Renal cortical epithelial cell (primary cell): ENCODE data around the gene TRAF2. TPM values are rescaled to one million over a fixed set of nuclear protein-coding genes. Genes with fewer than 3 reads are reported as not detected.
"Not testable (repeated sequence)": the region's sequence is repeated elsewhere in the genome, so short reads cannot be mapped to it uniquely, and the experiment has no call there.

Experiments used
- DNase-seq: peaks from one replicate; pipeline ENCODE4 v3.0.0-alpha.2; 2011; ENCODE audit warnings: low read depth
- total RNA-seq: library from RNA; depleted of rRNA; stranded (reverse); fragments of >200 nt; gene quantifications from 2 replicates; pipeline ENCODE4 v1.2.3, GENCODE V29; 2014

The TRAF2 gene, protein sequence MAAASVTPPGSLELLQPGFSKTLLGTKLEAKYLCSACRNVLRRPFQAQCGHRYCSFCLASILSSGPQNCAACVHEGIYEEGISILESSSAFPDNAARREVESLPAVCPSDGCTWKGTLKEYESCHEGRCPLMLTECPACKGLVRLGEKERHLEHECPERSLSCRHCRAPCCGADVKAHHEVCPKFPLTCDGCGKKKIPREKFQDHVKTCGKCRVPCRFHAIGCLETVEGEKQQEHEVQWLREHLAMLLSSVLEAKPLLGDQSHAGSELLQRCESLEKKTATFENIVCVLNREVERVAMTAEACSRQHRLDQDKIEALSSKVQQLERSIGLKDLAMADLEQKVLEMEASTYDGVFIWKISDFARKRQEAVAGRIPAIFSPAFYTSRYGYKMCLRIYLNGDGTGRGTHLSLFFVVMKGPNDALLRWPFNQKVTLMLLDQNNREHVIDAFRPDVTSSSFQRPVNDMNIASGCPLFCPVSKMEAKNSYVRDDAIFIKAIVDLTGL
- 16.3 and 21.9 TPM in 2 replicates for total RNA-seq

DNA sequence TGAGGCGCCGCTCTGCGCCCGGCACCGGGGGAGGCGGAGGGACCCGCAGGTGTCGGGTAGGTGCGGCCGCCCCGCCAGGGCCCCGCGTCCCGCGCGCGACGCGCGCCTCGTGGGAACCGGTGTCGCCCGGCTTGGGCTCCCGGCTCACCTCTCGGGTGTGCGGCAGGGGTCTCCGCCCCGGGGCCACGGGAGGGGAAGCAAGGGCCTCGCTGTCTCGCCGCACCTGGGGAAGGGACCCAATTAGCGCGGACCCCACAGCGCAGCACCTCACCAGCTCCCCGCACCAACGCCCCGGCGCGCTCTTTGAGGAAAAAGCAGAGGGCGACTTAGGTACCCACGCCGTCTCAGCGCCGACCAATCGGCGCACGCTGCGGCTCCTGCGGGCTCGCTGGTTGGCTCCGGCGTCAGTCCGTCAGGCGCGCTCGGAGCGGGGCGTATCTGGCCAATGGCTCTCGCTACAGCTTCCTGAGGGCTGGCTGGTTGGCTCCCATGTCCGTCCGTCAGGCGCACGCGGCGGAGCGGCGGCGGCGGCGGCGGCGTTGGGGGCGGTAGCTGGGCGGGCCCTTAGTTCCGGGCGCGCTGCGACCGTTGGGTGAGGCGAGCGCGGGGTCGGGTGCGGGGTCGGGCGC lies at the start of gene TRAF2:
TRAF2 (plus strand) TSS at position 567 of the 629 bp plus-strand sequence. CDS start 12,225 bp downstream, outside the sequence.
- DNase-seq, result peak; percentile 95

DNA sequence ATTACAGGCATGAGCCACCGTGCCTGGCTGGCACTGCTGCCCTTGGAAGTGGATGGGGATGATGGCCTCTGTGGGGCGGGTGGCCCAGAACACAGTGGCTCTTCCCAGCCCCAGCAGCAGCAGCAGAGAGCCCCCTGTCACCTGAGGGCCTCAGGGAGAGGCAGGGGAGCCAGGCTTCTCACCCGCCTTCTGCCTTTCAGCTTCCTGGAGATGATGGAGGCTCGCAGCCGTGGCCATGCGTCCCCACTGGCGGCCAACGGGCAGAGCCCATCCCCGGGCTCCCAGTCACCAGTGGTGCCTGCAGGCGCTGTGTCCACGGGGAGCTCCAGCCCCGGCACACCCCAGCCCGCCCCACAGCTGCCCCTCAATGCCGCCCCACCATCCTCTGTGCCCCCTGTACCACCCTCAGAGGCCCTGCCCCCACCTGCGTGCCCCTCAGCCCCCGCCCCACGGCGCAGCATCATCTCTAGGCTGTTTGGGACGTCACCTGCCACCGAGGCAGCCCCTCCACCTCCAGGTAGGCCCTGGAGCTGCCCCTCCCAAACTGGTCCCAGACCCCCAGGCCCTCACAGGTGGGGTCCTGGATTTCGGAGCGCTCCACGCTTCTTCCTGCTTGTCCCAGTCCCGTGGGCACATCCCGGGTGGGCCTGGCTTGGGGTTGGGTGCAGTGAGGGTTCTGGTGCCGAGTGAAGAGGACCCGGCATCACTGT lies 49.0 kb upstream of the TRAF2 start:
- no peak for DNase-seq

DNA sequence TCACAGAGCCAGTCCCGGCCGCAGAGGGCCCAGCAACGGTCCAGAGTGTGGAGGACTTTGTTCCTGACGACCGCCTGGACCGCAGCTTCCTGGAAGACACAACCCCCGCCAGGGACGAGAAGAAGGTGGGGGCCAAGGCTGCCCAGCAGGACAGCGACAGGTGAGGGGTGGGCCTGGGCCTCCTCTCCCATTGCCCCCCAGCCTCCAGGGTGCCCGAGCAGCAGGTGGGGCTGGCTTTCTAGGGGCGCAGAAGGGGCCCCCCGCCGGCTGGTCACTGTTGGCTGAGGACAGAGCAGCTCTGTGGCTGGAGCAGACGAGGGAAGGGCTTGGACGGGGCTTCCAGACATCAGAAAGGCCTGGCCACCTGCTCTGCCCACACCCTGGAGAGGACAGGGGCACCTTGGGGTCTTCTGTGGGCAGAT lies 48.4 kb upstream of the TRAF2 start:
- not testable (repeated sequence) for DNase-seq

DNA sequence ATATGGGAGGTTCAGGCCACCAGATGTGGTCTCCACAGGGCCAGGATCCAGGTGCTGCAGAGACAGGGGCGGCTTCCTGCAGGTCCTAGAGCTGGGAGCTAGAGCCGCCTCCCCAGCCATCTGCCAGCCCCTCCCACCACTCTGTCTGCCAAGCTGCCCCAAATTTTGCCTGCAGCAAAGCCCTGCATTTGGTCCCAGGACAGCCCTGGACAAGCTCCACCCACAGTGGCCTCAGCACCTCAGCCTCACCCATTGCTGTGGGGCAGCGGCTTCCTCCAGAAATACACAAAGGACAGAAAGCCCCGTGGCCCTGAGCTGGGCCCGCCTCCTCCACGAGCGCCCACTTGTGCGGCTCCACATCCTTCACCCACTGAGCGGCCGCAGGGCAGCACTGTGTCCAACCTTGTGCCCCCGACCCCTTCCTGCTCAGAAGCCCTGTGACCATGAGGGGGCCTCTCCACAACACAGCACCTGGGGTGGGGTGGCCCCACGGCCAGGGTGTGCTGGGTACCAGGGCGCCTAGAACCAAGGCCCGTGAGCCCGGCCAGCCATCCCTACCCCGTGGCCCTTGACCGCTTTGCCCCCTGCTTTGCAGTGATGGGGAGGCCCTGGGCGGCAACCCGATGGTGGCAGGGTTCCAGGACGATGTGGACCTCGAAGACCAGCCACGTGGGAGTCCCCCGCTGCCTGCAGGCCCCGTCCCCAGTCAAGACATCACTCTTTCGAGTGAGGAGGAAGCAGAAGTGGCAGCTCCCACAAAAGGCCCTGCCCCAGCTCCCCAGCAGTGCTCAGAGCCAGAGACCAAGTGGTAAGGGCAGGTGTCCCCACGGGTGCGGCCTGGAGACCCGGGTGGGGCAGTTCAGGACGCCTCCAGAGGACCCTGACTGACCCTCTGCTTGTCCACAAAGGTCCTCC lies 47.7 kb upstream of the TRAF2 start:
- no peak for DNase-seq

DNA sequence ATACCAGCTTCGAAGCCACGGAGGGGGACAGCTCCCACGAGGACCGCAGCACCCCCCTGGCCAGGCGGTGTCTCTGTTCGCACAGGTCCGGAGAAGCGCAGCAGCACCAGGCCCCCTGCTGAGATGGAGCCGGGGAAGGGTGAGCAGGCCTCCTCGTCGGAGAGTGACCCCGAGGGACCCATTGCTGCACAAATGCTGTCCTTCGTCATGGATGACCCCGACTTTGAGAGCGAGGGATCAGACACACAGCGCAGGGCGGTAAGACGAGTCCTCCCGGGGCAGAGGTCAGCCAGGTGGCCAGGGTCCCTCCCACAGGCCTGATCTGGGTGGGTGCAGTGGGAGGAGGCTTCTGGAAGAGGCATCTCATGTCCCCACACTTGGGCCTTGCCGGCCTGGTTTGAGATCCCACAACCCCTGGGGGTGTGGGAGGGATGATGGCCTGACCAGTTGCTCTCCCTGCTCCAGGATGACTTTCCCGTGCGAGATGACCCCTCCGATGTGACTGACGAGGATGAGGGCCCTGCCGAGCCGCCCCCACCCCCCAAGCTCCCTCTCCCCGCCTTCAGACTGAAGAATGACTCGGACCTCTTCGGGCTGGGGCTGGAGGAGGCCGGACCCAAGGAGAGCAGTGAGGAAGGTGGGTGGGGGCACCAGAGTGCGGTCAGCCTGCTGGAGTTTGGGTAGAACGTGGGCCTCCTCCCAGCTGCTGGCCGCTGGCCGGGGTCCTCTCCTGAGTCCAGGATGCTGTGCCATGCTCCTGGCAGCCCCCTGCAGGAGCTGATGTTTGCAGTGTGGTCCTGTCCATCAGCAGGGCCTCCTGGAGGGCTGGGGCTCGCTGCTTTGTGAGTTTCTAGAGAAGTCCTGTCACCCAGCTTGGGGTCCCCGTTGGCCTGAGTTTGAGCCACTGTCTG lies 46.8 kb upstream of the TRAF2 start:
- no peak for DNase-seq

DNA sequence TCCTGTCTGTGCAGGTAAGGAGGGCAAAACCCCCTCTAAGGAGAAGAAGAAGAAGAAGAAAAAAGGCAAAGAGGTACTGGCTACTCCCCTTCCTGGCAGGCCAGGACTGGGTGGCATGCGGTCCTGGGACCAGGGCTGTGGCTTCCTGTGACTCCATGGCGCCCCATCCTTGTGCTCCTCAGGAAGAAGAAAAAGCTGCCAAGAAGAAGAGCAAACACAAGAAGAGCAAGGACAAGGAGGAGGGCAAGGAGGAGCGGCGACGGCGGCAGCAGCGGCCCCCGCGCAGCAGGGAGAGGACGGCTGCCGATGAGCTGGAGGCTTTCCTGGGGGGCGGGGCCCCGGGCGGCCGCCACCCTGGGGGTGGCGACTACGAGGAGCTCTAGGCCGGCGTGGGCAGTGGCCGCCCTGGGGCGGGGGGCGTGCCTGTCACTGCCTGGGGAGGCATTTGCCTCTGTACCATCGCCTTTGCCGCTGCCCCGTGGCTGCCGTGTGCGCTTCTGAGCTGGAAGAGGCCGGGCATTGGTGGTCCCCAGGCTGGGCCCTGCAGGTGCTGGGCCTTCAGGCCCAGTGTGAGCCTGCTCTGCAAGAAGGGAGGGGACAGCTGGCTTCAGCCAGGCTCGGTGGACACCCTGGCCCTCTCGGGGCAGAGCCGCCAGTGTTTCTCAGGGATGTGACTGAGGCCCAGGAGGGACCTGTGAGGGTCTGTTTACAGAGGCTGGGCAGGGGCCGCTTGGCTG lies 46.0 kb upstream of the TRAF2 start:
- no peak for DNase-seq

DNA sequence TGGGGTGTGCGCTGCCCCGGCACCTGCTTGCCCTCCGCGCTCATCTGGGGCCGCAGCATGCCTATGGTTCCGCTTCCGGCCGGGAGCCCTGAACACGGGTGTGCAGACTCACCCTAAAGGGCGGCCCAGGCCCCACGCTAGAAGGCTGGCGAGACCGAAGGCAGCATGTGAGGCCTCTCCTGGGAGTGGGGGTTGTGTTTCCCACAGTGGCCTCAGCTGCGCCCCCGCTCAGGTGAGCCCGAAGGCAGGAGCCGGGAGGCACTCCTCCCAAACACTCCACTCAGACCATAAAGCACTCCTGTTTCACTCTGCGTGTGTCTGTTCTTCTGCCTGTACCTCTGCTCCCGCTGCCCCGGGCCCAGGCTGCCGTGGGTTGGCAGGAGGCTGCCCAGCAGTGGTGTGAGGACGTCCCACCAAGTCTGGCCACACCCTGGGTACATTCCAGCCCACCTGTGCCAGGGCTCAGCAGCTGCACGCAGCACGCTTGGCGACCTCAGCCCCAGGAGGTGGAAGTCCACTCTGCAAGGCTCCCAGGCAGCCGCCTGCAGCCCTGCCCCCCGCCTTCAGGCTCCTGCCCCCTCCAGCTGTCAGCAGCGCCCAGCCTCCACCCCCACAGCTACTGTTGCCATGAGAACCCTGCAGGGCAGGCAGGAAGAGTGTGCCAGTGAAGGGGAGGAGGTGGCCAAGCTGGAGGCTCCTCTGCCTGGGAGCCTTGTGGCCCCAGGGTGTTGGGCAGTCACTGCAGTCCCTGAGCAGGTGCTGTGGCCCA lies 45.3 kb upstream of the TRAF2 start:
- peak; percentile 71 for DNase-seq

DNA sequence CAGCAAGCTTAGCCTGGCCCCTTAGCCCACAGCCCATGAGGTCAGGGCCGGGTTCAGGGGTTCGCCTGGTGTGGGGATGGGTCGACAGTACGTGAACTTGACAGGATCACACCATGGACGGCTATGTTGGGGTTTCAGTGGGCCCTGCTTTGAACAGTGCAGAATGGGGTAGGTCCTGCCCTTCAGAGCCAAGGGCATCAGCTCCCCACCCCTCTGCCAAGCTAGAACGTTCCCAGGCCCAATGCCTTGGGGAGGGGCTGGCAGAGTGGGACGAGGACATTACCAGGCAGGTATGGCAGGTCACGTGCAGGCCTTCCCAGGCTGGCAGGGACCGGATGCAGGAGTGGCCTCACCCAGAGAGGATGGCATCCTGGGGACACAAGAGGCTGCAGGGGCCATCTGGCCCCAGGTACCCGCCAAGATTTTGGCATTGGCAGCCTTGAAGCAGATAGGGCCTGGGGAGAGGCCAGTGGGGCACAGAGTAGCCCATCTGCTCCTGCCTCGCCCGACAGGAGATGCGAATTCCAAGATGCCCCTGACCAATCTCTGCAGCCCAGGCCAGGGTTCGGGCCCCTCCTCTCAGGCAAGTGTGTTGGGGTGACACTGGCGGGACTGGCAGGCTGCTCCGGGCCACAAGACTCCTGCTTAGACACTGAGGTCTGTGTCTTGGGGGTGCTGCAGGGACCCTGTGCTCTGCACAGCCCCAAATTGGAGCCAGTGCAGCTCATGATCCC lies 44.5 kb upstream of the TRAF2 start:
- not testable (repeated sequence) for DNase-seq

DNA sequence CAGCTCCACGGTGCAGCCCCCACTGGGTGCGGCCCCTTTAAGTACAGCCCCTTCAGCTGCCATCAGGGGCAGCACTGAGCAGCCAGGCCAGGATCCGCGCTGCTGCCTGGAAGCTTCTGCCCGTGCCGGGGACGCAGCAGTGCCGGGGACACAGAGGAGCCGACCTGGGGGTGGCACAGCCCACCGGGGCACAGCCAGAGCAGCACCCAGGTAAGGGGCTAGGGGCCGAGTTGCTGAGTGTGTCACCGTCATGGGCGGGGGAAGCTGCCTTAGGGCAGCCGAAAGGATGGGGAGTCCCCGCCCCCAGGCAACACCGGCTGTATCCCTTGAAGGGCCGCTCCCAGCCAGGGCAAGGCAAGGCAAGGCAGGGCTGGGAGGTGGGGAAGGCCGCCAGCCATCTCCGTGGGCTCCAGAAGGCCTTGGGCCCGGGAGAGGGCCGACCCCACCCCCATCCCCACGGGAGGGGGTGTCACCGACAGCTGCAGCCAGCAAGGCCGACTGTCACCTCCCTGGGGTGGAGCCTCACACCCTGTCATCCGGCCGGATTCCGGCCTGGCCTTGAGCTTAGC lies 43.9 kb upstream of the TRAF2 start, which contains the start of gene AJM1:
AJM1 (plus strand) TSS at position 99 of the 569 bp plus-strand sequence. CDS start 1,937 bp downstream, outside the sequence.
- DNase-seq, result peak; percentile 46

DNA sequence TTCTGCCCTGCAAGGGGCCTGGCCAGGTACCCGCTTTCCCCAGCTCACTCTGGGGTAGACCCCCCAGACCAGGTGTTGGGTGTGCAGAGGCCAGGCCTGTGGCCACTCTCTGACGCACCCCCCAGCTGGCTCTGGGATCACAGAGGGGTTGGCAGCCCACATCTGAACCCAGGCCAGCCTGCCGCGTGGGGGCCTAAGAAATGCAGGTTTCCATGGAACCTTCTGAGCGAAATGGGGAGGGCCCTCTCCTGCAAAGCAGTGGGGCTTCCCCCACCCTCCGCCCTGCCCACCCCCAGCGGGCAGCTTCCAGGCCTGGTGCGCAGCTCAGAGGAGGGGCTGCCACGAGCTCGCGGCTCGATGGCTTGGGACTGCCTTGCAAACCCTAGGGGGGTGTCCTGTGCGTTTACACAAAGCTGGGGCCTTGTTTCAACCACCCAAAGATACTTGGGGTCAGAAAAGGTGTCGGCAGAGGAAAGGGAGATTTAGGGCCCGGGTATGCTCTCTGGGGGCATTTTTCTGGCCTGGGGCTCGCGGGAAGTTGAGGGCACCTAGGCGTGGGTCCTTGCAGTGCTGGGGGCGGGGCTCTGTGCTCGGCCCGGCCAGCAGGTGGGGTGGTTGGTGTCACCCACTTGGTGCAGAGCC lies 43.0 kb upstream of the TRAF2 start:
- DNase-seq, result not testable (repeated sequence)

DNA sequence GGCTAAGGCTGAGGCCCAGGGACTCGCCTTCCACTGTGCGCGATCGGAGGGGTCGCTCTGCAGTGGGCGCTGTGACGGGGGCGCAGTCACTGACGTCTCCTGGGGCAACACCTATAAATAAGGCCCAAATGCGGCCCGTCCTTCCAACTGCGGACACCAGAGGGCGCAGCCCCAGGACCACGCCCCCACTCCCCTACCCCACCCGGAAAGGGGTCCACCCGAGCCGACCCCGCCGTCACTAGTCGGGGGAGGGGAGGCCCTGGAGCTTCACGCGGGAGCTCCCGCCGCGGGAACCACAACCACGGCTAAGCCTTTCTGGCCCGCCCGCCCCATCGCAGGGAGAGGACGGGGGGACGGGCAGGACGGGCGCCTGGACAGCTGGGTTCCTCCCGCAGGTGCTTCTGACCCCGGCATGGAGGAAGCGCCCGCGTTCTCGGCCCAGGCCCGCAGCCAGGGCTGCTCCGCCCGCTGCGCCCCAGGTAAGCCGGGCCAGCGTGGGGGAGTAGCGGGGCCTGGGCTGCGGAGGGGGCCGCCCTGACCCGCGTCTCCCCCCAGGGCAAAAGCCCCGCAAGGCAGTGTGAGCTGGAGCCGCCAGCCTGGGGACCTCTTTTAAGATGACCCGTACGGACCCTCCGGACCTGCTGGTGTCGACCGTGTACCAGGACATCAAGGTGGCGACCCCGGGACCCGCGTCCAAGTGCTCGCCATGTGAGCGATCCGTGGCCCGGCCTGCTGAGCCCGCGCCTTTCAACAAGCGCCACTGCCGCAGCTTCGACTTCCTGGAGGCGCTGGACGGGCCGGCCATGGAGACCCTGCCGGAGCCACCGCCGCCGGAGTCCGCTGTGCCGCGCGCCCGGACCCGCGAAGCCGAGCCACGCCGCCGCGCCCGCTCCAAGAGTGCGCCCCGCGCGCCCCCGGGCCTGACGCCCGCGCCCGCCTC lies 42.2 kb upstream of the TRAF2 start:
- DNase-seq, result not testable (repeated sequence)

DNA sequence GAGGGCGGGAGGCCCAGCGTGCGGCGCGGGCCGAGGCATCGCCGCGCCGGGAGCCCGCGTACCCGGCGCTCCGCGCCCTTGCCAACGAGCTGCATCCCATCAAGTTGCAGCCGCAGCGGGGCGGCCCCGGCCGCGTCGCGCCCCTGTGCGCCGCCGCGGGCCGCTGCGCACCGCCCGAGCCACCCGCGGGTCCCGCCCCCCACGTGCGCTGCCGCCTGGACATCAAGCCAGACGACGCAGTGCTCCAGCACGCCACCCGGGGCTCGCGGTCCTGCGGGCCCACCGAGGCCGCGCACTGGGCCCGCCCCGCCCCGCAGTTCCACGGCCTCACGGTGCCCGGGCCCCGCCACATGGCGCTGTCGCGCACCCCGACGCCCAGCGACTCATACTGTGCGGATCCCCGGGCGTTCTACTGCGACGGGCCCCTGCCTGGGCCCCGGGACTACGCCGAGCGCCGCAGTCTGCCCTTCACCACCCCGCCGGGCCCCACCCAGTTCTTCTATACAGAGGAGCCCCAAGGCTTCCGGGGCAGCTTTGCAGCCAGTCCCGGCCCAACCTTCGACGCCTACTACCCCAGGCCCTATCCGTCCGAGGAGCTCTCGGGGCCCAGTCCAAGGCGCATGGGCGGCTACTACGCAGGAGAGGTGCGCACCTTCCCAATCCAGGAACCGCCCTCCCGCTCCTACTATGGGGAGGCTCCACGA lies 41.4 kb upstream of the TRAF2 start:
- DNase-seq, result no peak

DNA sequence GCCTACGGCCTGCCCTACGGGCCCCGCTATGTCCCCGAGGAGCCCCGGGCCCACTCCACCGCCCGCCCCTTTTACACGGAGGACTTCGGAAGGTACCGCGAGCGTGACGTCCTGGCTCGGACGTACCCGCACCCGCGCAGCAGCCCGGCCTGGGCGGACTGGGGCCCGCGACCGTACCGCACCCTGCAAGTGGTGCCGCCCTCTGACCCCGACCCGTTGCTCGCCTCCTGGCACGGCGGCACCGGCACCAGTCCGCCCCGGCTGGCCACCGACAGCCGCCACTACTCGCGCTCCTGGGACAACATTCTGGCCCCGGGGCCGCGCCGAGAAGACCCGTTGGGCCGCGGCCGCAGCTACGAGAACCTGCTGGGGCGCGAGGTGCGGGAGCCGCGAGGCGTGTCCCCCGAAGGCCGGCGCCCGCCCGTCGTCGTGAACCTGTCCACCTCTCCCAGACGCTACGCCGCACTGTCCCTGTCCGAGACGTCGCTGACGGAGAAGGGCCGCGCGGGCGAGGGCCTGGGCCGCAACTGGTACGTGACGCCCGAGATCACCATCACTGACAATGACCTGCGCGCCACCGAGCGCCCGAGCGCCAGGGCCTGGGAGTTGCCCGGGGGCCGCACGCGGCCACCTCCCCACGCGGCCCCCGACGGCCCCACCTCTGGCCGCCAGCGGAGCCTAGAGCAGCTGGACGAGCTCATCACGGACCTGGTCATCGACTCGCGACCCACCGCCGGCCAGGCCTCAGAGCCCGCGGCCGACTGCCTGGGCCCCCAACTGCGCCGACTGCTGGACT lies 40.7 kb upstream of the TRAF2 start:
- DNase-seq, result no peak

DNA sequence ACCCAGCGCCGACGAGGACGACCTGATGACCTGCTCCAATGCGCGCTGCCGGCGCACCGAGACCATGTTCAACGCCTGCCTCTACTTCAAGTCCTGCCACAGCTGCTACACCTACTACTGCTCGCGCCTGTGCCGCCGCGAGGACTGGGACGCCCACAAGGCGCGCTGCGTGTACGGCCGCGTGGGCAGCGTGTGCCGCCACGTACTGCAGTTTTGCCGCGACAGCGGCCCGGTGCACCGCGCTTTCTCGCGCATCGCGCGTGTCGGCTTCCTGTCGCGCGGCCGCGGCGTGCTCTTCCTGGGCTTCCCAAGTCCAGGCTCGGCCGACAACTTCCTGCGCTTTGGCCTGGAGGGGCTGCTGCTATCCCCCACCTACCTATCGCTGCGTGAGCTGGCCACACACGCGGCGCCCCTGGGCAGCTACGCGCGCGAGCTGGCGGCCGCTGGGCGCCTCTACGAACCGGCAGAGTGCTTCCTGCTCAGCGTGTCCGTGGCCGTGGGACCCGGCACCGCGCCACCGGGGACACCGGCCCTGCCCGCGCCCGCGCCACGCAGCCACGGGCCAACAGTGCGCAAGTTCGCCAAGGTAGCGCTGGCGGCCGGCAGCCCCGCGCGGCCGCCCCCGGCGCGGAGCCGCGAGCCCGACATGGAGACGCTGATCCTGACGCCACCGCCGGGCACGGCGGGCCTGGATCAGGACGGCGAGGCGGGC lies 39.8 kb upstream of the TRAF2 start:
- no peak for DNase-seq
